NB4 (cell line): ENCODE data around the gene CLEC16A.
A peak's percentile ranks its signal among the peaks of the same experiment; 100 is the strongest.

Experiments
- DNase-seq: peaks from one replicate; pipeline ENCODE4 v3.0.0; 2010; ENCODE audit warnings: low read depth
- H3K4me3 ChIP-seq: one replicate; pipeline ENCODE4 v1.5.1; 2011; ENCODE audit warnings: mild to moderate bottlenecking, low read depth, low read length, moderate library complexity
- CTCF ChIP-seq: IDR thresholded peaks from one replicate; pipeline ENCODE4 v1.5.1; 2012; ENCODE audit warnings: low read depth, low read length
- MAX ChIP-seq: IDR thresholded peaks from 2 replicates; pipeline ENCODE4 v1.6.1; 2011; ENCODE audit warnings: low read depth, low read length
- MYC ChIP-seq: IDR thresholded peaks from 2 replicates; pipeline ENCODE4 v1.6.1; 2011; ENCODE audit warnings: low read depth, low read length
- POLR2A ChIP-seq: IDR thresholded peaks from 2 replicates; pipeline ENCODE4 v1.6.1; 2011; ENCODE audit warnings: mild to moderate bottlenecking; ENCODE audit not compliant: insufficient read length; ENCODE audit errors: extremely low read depth

The CLEC16A gene

DNA sequence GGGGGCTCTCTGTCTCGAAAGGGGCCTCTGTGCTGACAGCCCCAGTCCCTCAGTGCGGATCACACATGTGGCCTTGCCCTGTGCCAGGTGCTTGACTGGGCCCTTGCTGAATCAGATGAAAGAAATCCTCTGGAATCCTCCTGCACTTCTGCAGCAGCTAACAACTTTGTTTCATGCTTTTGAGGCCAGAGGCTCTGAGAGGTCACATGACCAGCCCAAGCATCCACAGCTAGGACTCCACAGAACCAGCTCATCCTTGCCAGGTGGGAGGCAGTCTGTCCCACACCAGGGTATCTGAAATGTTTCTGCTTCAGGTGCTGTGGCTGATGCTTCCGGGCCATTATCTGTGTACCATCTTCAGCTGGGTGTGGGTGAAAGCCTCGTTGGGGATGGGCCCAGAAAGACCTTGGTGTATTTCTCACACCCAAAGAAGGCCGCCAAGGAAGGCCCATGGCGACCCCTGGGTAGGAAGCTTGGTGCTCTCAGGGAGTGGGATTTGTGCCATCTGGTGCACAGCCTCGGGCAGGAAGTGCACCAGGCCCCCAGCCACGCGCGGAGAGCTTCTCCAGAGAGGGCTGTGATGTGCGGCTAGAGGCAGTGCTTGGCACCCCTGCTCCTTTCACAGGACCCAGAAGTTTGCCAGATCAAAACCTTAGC is 143.8 kb downstream of the CLEC16A start:
- H3K4me3 ChIP-seq: no peak overlapping the region
- TF ChIP-seq POLR2A: no peak
- no peak for DNase-seq

DNA sequence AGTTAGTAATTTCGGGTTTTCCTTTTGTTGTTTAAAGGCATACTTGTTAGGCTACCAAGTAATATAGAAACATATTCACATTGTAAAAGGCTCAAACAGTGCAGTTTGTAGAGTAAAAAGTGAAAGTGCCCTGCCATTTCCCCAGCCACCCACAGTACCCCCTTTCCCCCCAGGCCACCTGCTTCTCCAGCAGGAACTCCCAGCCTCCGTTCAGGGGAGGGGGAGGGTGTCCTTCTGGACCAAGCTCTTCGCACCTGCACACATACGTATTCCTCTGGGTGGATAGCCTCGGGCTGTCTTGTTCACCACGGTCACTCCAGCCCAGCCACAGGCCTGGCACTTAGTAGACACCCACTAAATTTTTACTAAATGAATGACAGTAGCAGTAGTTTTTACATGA is 144.5 kb downstream of the CLEC16A start:
- no peak for TF ChIP-seq POLR2A
- no peak for TF ChIP-seq CTCF
- DNase-seq: no peak
- no peak overlapping the region for H3K4me3 ChIP-seq

DNA sequence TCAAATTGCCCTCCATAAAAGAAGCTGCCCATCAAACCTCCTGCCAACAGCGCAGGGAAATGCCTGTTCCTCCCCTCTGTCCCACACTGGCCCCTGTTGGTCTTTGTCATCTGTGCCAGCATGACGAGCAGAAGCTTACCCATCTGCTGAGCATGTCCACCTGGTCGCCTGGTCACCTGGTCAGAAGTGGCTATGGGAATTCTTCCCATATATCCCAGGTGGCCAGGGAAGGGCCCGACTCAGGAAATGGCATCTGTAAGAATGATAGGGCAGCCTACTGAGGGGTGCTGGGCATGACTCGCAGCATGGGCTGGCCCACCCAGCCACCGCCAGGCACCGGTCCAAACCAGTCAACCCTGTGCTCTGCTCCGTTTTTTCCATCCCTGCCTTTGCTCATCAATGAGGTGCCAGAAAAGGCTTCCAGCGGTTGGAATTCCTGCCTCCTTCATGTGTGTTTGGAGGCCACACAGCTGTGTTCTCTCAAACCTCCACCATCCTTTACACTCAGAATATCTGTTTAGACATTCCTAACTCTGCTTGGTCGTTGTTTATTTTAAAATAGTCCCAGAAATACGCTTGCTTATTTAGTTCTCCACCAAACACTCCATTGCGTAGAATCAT is 145.2 kb downstream of the CLEC16A start:
- TF ChIP-seq CTCF (no peak), MYC (no peak), POLR2A (no peak), MAX (no peak)
- H3K4me3 ChIP-seq: no peak overlapping the region
- no peak for DNase-seq

DNA sequence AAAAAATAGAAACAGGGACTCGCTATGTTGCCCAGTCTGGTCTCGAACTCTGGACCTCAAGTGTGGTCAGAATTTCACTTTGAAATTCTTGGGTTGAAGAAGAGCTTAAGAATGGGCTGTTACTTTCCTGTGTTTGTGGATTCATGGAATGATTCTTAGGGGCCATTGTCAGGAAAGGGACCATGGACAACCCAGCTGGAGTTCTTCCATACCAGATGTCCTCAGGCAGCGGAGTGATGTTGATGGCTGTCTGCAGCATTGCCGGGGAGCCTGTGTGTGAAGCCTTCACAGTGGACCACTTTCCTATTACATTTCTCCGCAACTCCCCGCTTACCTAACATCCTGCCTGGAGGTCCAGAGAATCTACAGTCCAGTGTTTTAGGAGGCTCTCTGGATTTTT is 145.9 kb downstream of the CLEC16A start:
- no peak for DNase-seq
- TF ChIP-seq MAX (no peak), CTCF (no peak), POLR2A (no peak), MYC (no peak)
- no peak overlapping the region for H3K4me3 ChIP-seq

GRCh38 chr16:11091021-11091785 is 146.8 kb downstream of the CLEC16A start:
- TF ChIP-seq CTCF (no peak), MAX (no peak), POLR2A (no peak), MYC (no peak)
- no peak overlapping the region for H3K4me3 ChIP-seq
- peak; percentile 31 for DNase-seq

- H3K4me3 ChIP-seq: no peak overlapping the region
- no peak for TF ChIP-seq CTCF
- TF ChIP-seq MAX: no peak
- TF ChIP-seq POLR2A: no peak
- no peak for TF ChIP-seq MYC
- no peak for DNase-seq
Measured at GRCh38 chr16:11092788-11093571, 148.6 kb downstream of the CLEC16A start.
